Ectodermal cell (in vitro differentiated cells): ENCODE results near the gene TMEM244. TPM values are rescaled to one million over a fixed set of nuclear protein-coding genes. Genes with fewer than 3 reads are reported as not detected.

Source experiments
- H3K27ac ChIP-seq: 2 replicates; pipeline ENCODE4 v1.7.0; 2013; ENCODE audit warnings: mild to moderate bottlenecking, low read depth, low read length; ENCODE audit not compliant: insufficient read depth, poor library complexity, severe bottlenecking
- H3K27me3 ChIP-seq: 2 replicates; pipeline ENCODE4 v1.7.0; 2013; ENCODE audit warnings: mild to moderate bottlenecking, low read length; ENCODE audit not compliant: insufficient read depth, control insufficient read depth, poor library complexity, severe bottlenecking
- H3K36me3 ChIP-seq: one replicate; pipeline ENCODE4 v1.7.0; 2013; ENCODE audit warnings: low read length; ENCODE audit not compliant: control insufficient read depth, insufficient read depth
- H3K4me1 ChIP-seq: one replicate; pipeline ENCODE4 v1.7.0; 2013; ENCODE audit warnings: low read length; ENCODE audit not compliant: control insufficient read depth, insufficient read depth
- H3K4me3 ChIP-seq: 2 replicates; pipeline ENCODE4 v1.7.0; 2013; ENCODE audit warnings: low read depth, low read length, control low read depth; ENCODE audit not compliant: insufficient read depth
- H3K9me3 ChIP-seq: 2 replicates; pipeline ENCODE4 v1.7.0; 2013; ENCODE audit warnings: mild to moderate bottlenecking, low read length, moderate library complexity; ENCODE audit not compliant: control insufficient read depth
- WGBS, 2 experiments: methylation state at CpG; one replicate each; pipeline ENCODE4 v1.1.7; 2013; ENCODE audit warnings: missing lambda C conversion rate in 2 of 2; 5-methylcytosine and 5-hydroxymethylcytosine counted together
- polyA plus RNA-seq, 4 experiments: library from polyadenylated mRNA; stranded (reverse); fragments of 50-300 nt; gene quantifications; one replicate each; pipeline ENCODE4 v1.2.3, GENCODE V29; 2013

TMEM244 gene, protein sequence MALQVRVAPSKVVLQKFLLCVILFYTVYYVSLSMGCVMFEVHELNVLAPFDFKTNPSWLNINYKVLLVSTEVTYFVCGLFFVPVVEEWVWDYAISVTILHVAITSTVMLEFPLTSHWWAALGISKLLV
- polyA plus RNA-seq (2013, experiment 1 of 4): not detected
- polyA plus RNA-seq (2013, experiment 2 of 4): not detected
- polyA plus RNA-seq (2013, experiment 3 of 4): not detected
- polyA plus RNA-seq (2013, experiment 4 of 4): not detected

DNA sequence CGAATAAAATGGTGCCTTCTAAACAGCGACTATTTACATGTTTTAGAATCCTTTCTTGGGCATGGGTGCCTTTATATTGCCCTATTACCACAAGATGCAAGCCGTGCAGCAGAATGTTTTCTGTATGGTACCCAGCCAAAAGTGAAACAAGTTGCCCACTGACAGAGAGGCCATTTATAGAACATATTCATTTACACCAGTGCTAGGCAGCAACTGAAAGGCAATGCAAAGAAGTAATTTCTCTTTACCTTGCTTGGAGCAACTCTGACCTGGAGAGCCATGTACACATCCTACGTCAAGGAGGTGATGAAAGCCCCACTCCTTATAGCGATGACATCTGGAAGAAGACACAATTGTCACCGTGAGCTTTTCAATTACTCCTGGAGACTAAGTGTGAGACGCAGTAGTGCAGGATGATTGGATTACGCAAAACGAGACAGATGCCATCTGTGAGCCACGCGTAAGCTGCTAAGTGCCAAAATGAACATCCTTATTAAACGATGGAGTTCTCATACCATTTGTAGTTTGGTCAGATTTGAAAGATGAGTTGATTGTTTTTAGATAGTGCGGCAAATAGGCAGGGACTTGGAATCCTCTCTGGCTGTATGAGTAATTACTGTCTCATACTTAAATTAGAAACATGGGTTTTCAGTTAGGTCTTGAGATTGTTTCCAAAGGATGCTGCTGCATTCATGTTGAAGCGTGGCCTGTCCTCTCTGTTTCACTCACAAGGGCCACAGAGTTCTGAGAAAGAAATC, at the start of gene TMEM244:
TMEM244 (minus strand) TSS at position 408 of the 758 bp plus-strand sequence; CDS start at position 281, 127 bp downstream.
- Histone ChIP-seq H3K27ac (no peak within 1 kb of the TSS), H3K4me3 (no peak within 1 kb of the TSS), H3K27me3 (no peaks in the 10 kb centered on the region), H3K4me1 (no peaks in the 10 kb centered on the region), H3K36me3 (no peaks in the 10 kb centered on the region), H3K9me3 (no peaks in the 10 kb centered on the region)
- WGBS, 2 experiments: 95% methylated on average over 14 of the region's 14 CpGs

DNA sequence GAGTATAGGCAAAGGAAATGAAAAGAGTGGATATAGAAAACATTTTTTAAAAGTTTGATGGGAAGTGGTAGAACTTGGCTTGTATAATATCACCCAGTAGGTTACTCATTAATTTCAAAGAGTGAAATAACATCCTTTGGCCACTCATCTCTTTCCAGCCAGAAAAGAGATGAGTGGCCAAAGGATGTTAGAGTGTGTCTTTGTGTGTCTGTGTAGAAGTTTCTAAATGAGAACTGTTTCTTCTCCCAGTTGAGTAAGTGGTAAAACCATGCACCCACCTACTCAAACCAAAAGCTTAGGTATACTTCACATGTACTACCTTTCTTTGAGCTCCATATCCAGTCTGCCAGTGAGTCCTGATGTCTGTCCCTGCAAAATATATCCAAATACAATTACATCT, 47.7 kb upstream of the TMEM244 start:
- no peaks in the 10 kb centered on the region for H3K27me3 ChIP-seq
- H3K4me1 ChIP-seq: no peaks in the 10 kb centered on the region
- H3K36me3 ChIP-seq: no peaks in the 10 kb centered on the region
- no peaks in the 10 kb centered on the region for H3K9me3 ChIP-seq
- no peak overlapping the region for H3K4me3 ChIP-seq
- no peak overlapping the region for H3K27ac ChIP-seq

DNA sequence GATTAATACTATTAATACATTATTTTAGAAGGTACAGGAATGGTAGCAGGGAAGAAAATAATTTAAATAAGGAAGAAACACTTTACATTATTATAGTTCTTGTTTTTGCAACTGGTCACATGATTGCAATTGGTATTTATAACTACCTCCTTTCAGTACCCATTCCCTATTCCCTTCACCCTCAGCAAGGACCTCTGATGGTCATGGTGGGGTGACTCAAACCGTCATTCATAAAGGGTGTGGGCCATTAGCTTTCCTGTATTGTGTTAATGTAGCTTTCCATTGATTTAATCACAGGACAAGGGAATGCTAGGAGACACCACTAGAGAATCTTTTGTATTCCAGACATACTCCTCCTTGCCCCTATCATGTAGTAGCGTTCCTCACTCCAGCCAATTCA, 47.2 kb upstream of the TMEM244 start:
- WGBS, 2 experiments: 74% methylated on average over 2 of the region's 2 CpGs; no CpG with 5 or more reads in 1 of the 2 experiments
- Histone ChIP-seq H3K36me3 (no peaks in the 10 kb centered on the region), H3K27me3 (no peaks in the 10 kb centered on the region), H3K4me1 (no peaks in the 10 kb centered on the region), H3K9me3 (no peaks in the 10 kb centered on the region), H3K27ac (no peak overlapping the region), H3K4me3 (no peak overlapping the region)

DNA sequence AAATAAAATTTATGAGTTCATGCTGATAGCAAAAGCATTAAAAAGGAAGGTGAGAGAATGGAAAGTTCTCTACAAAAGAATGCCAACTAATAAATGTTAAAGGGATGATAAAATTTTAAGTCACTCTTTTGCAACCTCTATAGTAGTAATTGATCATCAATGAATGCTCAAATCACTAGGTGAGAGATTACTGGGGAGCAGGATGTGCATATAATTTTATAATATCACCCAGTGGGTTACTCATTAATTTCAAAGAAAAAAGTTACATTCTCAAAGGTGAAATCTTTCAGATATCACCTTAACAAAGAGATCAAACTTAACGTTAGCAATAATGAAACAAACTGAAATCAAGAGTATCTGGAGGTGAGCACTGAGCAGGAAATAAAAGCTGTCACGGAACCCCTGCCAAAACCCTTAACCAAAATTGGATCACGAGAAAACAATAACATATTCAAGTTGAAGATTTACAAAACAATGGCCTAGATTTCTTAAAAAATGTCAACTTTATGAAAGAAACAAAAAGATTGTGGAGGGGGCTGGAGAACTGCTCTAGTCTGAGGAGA, 45.5 kb upstream of the TMEM244 start:
- no peak overlapping the region for H3K27ac ChIP-seq
- H3K9me3 ChIP-seq: no peaks in the 10 kb centered on the region
- H3K4me3 ChIP-seq: no peak overlapping the region
- 91 to 100% methylated on average over 2 to 3 of the region's 3 CpGs for WGBS, 2 experiments
- H3K27me3 ChIP-seq: no peaks in the 10 kb centered on the region
- H3K4me1 ChIP-seq: no peaks in the 10 kb centered on the region
- no peaks in the 10 kb centered on the region for H3K36me3 ChIP-seq

DNA sequence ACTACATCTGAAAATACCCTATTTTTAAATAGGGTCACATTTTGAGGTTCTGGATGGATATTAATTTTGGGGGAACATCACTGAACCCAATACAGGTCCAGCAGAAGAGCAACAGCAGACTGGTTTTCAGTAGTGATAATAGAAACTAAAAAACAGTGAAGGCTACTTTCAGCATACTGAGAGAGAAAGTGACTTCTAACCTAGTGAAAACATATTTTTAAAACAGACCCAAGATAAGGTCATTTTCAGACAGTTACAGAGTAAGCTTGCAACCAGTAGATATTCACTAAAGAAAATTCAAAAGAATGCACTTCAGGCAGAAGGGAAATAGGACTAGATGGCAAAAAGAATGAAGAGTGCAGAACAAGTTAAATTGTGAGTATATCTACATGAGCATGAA, 42.0 kb upstream of the TMEM244 start:
- Histone ChIP-seq H3K27me3 (no peaks in the 10 kb centered on the region), H3K4me1 (no peaks in the 10 kb centered on the region), H3K27ac (no peak overlapping the region), H3K4me3 (no peak overlapping the region), H3K9me3 (no peaks in the 10 kb centered on the region), H3K36me3 (no peaks in the 10 kb centered on the region)

DNA sequence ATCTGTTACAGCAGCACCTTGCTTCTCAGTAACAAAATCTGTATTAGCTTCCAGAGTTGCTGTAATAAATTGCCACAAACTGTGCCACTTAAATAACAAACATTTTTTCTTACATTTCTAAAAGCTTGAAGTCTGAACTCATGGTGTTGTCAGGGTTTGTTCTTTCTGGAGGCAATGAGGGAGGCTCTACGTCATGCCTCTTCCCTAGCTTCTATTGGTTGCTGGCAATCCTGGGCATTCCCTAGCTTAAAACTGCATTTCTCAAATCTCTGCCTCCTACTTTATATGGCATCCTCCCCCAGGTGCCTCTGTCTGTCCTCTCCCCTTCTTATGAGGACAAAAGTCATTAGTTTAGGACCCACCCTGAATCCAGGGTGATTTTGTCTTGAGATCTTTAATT, 41.6 kb upstream of the TMEM244 start:
- no peaks in the 10 kb centered on the region for H3K27me3 ChIP-seq
- H3K27ac ChIP-seq: no peak overlapping the region
- H3K4me1 ChIP-seq: no peaks in the 10 kb centered on the region
- no peaks in the 10 kb centered on the region for H3K36me3 ChIP-seq
- no peak overlapping the region for H3K4me3 ChIP-seq
- H3K9me3 ChIP-seq: no peaks in the 10 kb centered on the region
- 85 to 88% methylated on average over 1 of the region's 1 CpG for WGBS, 2 experiments

DNA sequence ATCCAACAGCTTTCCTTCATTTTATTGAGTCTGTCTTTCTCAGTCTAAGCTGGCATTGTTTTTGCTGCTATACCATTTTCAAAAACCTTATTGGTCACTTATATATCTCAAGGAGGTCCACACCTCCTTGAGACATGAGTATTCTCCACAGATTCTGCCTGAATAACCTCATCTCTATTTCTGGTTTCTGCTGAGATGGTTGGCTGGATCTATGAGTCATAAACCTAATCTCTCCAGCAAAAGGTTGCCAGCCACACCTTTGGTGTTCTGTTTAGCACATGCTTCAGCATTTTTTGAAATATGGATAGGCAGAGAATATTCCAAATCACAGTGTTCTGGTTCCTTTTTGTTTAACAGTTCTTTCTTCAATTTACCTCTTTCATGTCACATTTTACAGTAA, 40.8 kb upstream of the TMEM244 start:
- H3K4me1 ChIP-seq: no peaks in the 10 kb centered on the region
- no peaks in the 10 kb centered on the region for H3K27me3 ChIP-seq
- H3K36me3 ChIP-seq: no peaks in the 10 kb centered on the region
- no peak overlapping the region for H3K27ac ChIP-seq
- H3K4me3 ChIP-seq: no peak overlapping the region
- no peaks in the 10 kb centered on the region for H3K9me3 ChIP-seq

DNA sequence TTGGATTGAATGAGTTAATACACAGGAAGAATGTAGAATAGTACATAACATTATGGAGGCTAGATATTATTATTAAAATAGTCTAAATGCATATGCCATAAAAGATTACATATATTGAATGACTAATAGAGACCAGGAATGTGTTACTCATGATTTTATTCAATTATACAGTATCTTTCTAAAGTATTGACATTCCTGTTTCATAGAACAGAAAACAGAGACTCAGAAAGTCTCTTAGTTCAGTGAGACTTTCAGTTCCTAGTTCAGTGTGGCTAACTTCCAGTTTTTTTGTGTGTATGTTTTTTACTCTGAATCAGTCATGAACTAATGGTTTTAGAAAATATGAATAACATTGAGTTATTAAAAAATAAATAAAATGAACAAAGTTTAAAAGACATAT, 34.6 kb upstream of the TMEM244 start:
- no peak overlapping the region for H3K27ac ChIP-seq
- no peak overlapping the region for H3K4me3 ChIP-seq
- no peaks in the 10 kb centered on the region for H3K27me3 ChIP-seq
- no peaks in the 10 kb centered on the region for H3K36me3 ChIP-seq
- H3K4me1 ChIP-seq: no peaks in the 10 kb centered on the region
- no peaks in the 10 kb centered on the region for H3K9me3 ChIP-seq

DNA sequence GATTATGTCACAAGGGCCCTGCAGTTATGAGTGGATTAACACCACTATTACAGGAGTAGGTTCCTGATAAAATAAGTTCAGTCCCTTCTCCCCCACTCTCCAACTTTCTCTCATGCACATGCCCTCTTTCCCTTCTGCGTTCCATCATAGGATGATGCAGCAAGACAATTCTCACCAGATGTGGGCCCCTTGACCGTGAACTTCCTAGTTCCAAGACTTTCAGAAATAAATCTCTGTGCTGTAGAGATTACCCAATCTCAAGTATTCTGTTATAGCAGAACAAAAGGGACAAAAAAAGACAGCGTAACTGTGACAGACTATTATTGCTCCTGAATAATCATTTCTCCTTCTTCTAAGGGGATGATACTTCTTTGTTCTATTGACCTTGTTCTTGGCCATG, 33.8 kb upstream of the TMEM244 start:
- Histone ChIP-seq H3K27me3 (no peaks in the 10 kb centered on the region), H3K27ac (no peak overlapping the region), H3K4me1 (no peaks in the 10 kb centered on the region), H3K4me3 (no peak overlapping the region), H3K9me3 (no peaks in the 10 kb centered on the region), H3K36me3 (no peaks in the 10 kb centered on the region)
- WGBS, 2 experiments: 90 to 92% methylated on average over 3 of the region's 3 CpGs

DNA sequence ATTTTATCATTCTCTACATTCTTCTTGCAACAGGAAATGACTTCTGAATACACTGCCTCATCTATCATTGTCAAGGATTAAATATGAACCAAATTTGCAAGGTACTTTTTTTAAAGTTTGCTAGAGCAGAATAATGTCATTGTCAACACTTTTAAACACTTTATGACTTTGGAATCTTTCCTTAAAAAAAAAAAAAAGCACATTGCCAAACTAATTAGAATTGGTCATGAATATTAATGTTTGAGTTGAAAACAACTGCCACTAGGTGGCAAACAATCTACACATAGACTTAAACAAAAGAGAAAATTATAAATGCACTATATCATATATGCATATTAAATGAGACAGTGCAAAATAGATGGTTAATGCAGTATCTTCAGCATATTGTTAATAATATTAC, 32.5 kb upstream of the TMEM244 start:
- H3K4me1 ChIP-seq: no peaks in the 10 kb centered on the region
- no peak overlapping the region for H3K27ac ChIP-seq
- no peaks in the 10 kb centered on the region for H3K36me3 ChIP-seq
- H3K27me3 ChIP-seq: no peaks in the 10 kb centered on the region
- no peaks in the 10 kb centered on the region for H3K9me3 ChIP-seq
- no peak overlapping the region for H3K4me3 ChIP-seq
